Upper lobe of left lung (tissue), 4 donors: ENCODE measurements around the gene IDI1.

Experiments
- POLR2AphosphoS5 ChIP-seq, 2 donors: sonication (generic); formaldehyde crosslinking; IDR thresholded peaks; one replicate each; pipeline ENCODE4 v1.5.1; 2017; ENCODE audit warnings: antibody characterized with exemption in 2 of 2
- TF ChIP-seq, protein P1 (sequence below), 6 experiments: fragments of 450-650 bp in 4 of 6; fragments of 200-600 bp in 2 of 6; sonication (generic) in 2 of 6; IDR thresholded peaks; one replicate each; pipeline ENCODE4 v1.5.1; 2016 to 2019; ENCODE audit warnings: antibody characterized with exemption in 6 of 6

- TF ChIP-seq, protein P1, sequence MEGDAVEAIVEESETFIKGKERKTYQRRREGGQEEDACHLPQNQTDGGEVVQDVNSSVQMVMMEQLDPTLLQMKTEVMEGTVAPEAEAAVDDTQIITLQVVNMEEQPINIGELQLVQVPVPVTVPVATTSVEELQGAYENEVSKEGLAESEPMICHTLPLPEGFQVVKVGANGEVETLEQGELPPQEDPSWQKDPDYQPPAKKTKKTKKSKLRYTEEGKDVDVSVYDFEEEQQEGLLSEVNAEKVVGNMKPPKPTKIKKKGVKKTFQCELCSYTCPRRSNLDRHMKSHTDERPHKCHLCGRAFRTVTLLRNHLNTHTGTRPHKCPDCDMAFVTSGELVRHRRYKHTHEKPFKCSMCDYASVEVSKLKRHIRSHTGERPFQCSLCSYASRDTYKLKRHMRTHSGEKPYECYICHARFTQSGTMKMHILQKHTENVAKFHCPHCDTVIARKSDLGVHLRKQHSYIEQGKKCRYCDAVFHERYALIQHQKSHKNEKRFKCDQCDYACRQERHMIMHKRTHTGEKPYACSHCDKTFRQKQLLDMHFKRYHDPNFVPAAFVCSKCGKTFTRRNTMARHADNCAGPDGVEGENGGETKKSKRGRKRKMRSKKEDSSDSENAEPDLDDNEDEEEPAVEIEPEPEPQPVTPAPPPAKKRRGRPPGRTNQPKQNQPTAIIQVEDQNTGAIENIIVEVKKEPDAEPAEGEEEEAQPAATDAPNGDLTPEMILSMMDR (IDR thresholded peaks at IDR 0.05): no peak
- no peak for TF ChIP-seq POLR2AphosphoS5 (IDR thresholded peaks at IDR 0.05)
These were observed 11.8 kb downstream of the IDI1 start for GRCh38 chr10:1037098-1037497.
